Measurements from ENCODE around the gene PPIL3. TPM values are rescaled to one million over a fixed set of nuclear protein-coding genes. Genes with fewer than 3 reads are reported as not detected.

The PPIL3 gene
- total RNA-seq, 1 experiment from 2014 or later: 48.3 TPM

- no peak for DNase-seq (ENCODE audit: low spot score)
- H3K36me3 ChIP-seq (ENCODE audit: insufficient read depth, low read length, poor library complexity, severe bottlenecking): peaks cover 50% of the 10 kb centered on the region
- H3K4me3 ChIP-seq (ENCODE audit: low read depth, low read length, poor library complexity, severe bottlenecking): peak overlapping the region; percentile 70
- H3K27me3 ChIP-seq (replicated peaks; ENCODE audit: insufficient read depth, low read depth, low read length, poor library complexity): no peaks in the 10 kb centered on the region
- no peaks in the 10 kb centered on the region for H3K9me3 ChIP-seq (ENCODE audit: low read depth, low read length, poor library complexity, severe bottlenecking)
- peaks cover 10% of the 10 kb centered on the region for H3K4me1 ChIP-seq (ENCODE audit: insufficient read depth, low read length, poor library complexity, severe bottlenecking)
- BruUV-seq (replicated peaks): no TSS peak
- TF ChIP-seq EZH2 (IDR thresholded peaks at IDR 0.05; ENCODE audit: borderline replicate concordance, low read depth, low read length, poor library complexity, severe bottlenecking): no peak
- no peak for TF ChIP-seq CTCF (conservative IDR thresholded peaks at IDR 0.05; ENCODE audit: low read depth, low read length)
- H3K27ac ChIP-seq (ENCODE audit: low read depth, low read length, poor library complexity, severe bottlenecking): no peak overlapping the region
- CTCF ChIA-PET: no interaction called here
- intact Hi-C loops (cut with micrococcal nuclease; ENCODE audit: unreplicated experiment): loop anchor here (2.0 kb wide), 1 partner anchor 51 kb away; the partner anchor contains the start of gene BZW1
- POLR2A ChIA-PET (ENCODE audit: low non-redundant PET): no interaction called here
These were observed 27.2 kb downstream of the PPIL3 start for GRCh38 chr2:200861617-200862155.

- intact Hi-C loops (cut with micrococcal nuclease; ENCODE audit: unreplicated experiment): no loop called here
- no peaks in the 10 kb centered on the region for H3K9me3 ChIP-seq (ENCODE audit: low read depth, low read length, poor library complexity, severe bottlenecking)
- H3K27me3 ChIP-seq (replicated peaks; ENCODE audit: insufficient read depth, low read depth, low read length, poor library complexity): no peaks in the 10 kb centered on the region
- ChIA-PET CTCF (no interaction called here), POLR2A (ENCODE audit: low non-redundant PET) (no interaction called here)
- TF ChIP-seq CTCF (conservative IDR thresholded peaks at IDR 0.05; ENCODE audit: low read depth, low read length) (no peak), EZH2 (IDR thresholded peaks at IDR 0.05; ENCODE audit: borderline replicate concordance, low read depth, low read length, poor library complexity, severe bottlenecking) (no peak)
- BruUV-seq (replicated peaks): no TSS peak
- no peak for DNase-seq (ENCODE audit: low spot score)
- peaks cover 10% of the 10 kb centered on the region for H3K4me1 ChIP-seq (ENCODE audit: insufficient read depth, low read length, poor library complexity, severe bottlenecking)
- no peak overlapping the region for H3K4me3 ChIP-seq (ENCODE audit: low read depth, low read length, poor library complexity, severe bottlenecking)
- H3K36me3 ChIP-seq (ENCODE audit: insufficient read depth, low read length, poor library complexity, severe bottlenecking): peaks cover 64% of the 10 kb centered on the region
- peak overlapping the region; percentile 41 for H3K27ac ChIP-seq (ENCODE audit: low read depth, low read length, poor library complexity, severe bottlenecking)
These were observed 28.6 kb downstream of the PPIL3 start for GRCh38 chr2:200860092-200860795.

GRCh38 chr2:200856806-200857205 lies 32.1 kb downstream of the PPIL3 start:
- no TSS peak for BruUV-seq (replicated peaks)
- Histone ChIP-seq H3K9me3 (ENCODE audit: low read depth, low read length, poor library complexity, severe bottlenecking) (no peaks in the 10 kb centered on the region), H3K27me3 (replicated peaks; ENCODE audit: insufficient read depth, low read depth, low read length, poor library complexity) (no peaks in the 10 kb centered on the region), H3K4me3 (ENCODE audit: low read depth, low read length, poor library complexity, severe bottlenecking) (no peak overlapping the region), H3K27ac (ENCODE audit: low read depth, low read length, poor library complexity, severe bottlenecking) (no peak overlapping the region), H3K4me1 (ENCODE audit: insufficient read depth, low read length, poor library complexity, severe bottlenecking) (peaks cover 8% of the 10 kb centered on the region), H3K36me3 (ENCODE audit: insufficient read depth, low read length, poor library complexity, severe bottlenecking) (peaks cover 98% of the 10 kb centered on the region)
- DNase-seq (ENCODE audit: low spot score): no peak
- TF ChIP-seq EZH2 (IDR thresholded peaks at IDR 0.05; ENCODE audit: borderline replicate concordance, low read depth, low read length, poor library complexity, severe bottlenecking) (no peak), CTCF (conservative IDR thresholded peaks at IDR 0.05; ENCODE audit: low read depth, low read length) (no peak)
- intact Hi-C loops (cut with micrococcal nuclease; ENCODE audit: unreplicated experiment): no loop called here
- POLR2A ChIA-PET (ENCODE audit: low non-redundant PET): no interaction called here
- CTCF ChIA-PET: no interaction called here

All from A673 (cell line).